ENCODE data around the gene LRP6.
"Not testable (repeated sequence)": the region's sequence is repeated elsewhere in the genome, so short reads cannot be mapped to it uniquely, and the experiment has no call there.

Gene LRP6

DNA sequence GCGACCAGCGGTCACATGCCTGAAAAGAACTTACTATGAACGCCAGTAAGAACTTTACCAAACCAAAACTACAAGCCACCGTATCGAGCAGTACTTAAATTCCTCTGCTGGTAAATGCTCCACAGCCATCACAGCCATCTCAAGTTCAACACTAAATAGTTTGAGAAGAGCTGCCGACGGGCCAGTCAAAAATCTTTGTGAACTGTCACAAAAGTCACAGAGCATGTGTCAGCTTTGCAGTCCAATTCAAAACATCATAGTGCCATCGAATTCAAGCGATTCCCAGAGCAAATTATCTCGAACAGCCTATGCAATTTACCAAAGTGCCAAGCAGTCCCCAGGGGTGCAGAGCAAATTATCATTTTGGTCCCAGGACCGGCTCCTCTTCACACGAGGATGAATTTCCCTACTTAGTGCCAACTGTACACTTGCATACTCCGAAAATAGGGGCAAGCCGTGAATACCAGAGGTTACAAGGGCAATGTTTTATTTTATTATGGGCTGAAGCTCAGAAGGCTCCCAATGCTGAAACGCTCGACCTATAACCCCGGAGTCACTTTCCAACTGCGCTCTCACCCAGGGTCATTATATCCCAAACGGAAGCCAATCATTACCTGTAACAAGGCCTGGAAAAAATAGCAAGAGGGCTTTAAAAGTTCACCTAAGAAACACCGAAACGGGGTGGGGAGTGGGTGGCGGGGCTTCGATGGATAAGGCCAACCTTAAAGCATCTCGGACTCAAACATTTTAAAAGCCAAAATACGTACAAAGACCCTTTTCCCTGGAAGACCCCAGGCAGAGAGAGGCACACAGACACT is 1.1 kb downstream of the LRP6 start:
- DNase-seq (ENCODE audit: low read depth), result no peak

DNA sequence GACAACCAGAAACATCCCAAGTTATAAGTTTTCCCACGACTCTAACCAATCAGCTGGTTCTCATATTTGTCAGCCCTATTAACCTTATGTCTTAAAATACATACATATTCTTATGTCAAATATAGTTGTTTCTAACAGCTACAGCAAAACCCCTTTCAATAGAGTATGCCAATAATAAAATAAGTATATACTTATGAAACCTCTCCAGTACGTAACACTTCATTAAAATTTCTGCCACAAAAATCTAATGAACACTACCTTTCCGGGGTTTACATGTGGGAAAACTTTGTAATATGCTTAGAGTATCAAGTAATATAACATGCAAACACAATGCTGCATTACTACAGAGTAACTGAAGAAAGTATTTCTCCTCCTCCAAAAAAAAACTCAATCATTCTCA is 1.8 kb downstream of the LRP6 start:
- no peak for DNase-seq (ENCODE audit: low read depth)

DNA sequence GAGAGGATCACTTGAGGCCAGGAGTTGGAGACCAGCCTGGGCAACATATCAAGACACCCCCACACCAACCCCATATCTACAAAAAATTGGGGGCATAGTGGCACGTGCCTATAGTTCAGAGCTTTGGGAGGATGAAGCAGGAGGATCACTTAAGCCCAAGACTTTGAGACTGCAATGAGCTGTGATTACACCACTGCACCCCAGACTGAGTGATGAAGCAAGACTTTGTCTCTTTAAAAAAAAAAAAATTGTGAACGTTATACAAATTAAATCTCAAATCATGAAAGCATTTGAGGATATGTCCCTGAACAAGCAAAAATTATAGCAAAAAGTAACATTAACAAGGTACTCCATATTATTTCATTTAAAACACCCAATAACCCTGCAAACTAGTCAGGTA is 2.9 kb downstream of the LRP6 start:
- DNase-seq (ENCODE audit: low read depth), result no peak

DNA sequence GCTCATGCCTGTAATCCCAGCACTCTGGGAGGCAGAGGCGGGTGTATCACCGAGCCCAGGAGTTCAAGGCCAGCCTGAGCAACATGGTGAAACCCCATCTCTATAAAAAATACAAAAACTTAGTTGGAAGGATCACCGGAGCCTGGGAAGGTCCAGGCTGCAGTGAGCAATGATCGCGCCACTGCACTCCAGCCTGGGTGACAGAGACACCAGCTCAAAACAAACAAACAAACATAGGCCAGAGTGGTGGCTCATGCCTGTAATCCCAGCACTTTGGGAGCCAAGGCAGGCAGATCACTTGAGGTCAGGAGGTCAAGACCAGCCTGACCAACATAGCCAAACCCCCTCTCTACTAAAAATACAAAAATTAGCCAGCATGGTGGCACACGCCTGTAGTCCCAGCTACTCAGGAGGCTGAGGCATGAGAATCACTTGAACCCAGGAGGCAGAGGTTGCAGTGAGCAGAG is 10.5 kb downstream of the LRP6 start:
- DNase-seq (ENCODE audit: low read depth), result not testable (repeated sequence)

DNA sequence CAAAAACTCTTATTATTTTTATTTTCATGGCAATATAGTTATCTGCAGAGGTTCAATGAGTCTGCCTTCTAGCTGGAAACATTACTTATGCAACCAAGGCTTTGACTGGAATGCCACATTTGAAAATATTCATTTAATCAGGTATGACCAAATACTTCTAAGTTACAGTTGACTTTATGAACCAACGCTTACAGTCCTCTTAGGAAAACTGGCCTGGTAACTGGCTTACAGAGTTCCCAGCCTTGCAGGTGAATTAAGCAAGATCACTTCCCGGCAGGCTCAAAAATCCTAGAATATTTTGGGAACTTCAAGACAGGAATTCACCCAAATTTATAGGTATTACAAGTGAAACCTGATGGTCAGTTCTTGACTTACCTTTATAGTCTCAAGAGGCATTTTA is 12.3 kb downstream of the LRP6 start:
- DNase-seq (ENCODE audit: low read depth), result no peak

DNA sequence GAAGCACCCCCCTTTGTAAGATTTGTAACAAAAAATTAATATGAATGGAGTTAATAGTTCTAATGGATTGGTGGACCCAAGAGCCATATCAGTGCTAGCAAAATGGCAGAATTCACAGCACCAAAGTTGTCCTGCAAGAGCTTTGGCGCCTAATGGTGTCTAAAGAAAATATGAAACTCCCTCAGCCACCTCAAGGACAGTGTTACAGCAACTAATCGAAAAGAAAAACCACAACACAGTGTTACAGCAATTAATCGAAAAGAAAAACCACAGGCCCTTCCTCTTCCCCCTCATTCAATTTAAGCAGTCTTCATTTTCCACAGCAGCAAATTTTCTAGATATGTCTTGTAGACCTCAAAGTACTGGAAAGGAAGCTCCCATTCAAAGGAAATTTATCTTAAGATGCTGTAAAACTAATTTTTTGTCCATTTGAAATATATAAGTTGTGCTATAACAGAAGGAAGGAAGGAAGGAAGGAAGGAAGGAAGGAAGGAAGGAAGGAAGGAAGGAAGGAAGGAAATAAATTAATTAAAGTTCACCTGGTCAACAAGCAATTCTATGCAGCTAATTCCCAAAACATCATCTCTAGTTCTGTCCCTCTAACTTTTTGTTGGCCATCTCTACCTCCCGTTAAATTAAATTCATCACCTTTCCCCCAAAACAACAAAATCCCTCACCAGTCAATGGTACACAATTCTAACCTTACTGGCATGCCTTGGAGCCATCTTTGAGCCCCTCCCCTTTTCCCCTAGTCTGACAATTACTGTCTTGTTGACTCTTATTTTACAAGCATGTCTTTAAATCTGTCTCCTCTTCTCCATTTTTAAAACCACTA is 17.4 kb downstream of the LRP6 start:
- DNase-seq (ENCODE audit: low read depth), result no peak

DNA sequence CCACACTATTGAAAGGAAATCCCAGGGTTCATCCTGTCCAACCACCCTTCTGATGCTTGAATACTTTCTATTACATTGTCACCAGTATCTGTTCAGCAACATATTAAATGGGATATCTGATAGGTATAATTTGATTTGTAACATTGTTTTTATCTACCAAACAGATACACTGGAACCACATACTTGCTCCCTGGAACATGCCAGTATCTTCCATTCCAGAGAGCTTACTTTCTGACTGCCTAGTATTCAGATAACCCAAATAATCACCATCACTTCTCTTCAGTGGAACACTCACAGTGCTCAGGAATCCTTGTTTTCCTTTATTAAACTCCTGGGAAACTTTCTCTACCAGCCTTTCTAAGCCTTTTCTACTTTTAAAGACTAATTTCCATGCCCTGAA is 19.3 kb downstream of the LRP6 start:
- DNase-seq (ENCODE audit: low read depth), result no peak

DNA sequence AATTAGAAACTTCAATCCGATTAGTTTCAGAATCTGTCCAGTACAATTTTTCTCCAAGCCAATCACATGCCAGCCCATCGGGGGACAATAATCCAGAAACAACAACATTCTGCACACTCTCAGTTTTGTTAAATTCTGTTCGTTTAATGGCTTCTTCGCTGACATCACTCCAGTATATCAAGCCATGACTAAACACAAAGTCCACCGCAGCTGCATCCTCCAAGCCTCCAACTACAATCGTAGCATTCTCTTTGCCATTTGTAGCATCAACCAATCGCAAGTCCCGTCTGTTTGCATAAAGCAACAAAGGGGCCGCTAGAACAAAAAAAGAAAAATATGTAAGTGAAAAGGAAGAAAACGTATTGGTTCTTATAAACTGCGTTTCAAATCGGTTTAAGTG is 22.5 kb downstream of the LRP6 start:
- no peak for DNase-seq (ENCODE audit: low read depth)

DNA sequence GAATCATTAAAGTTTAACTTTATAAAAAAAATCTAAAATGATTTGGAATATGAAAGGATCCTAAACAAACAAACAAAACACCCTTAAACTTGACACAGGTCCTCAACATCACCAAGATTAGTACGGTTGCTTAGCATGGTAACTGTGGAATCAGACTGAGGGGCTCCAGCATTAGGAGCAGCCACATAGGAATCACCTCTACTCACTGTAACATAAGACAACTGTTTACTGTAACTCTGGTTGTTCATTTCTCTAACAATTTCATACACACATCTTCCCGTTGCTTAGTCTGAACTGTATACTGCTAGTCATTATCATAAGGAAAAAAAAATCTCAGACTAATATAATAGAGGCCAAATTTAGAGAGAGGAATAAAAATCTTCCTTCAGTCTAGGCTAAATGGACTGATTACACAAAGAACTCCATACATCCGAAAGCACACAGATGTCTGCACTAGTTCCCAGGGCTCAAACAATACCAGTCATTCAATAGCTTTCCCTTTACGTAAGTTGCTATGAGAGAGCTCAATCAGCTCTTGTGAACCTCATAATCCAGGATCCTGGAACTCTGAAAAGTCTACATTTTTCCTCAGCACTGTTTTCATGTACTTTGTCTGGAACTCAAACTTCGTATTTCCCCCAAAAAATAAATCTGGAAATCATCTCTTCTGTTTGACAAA is 26.0 kb downstream of the LRP6 start:
- DNase-seq (ENCODE audit: low read depth), result no peak

DNA sequence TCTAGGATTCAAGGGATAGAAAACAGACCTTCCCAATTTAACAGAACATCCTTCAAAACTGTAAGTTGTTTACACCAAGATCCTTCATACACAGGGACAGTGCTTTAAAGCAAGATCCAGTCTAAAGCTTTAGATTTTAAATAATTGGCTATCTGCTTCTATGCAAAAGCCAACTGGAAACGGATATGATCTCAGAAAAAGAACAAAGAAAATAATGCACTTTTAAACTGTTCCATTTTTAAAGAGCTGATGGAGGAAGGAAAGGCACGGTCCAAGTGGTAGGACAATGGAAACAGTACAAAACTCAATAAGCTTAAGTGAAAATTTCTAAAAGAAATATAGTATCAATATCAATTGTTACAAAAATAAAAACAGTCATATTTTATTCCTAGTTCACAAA is 27.7 kb downstream of the LRP6 start:
- no peak for DNase-seq (ENCODE audit: low read depth)

DNA sequence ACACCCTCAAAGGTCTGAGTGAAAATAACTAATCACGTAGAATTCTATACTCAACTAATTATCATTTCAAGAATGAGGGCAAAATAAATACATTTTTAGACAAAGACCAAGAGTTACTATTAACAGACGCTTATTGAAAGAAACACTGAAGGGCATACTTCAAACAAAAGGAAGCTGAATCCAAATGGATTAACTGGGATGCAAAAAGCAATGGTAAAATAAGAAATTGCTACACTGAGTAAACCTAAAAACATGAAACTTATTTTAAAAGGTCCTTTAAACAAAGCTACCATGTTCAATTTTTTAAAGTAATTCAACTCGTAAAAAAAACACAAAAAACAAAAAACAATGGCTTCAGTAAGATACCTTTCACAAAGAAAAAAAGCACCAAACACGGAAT is 28.2 kb downstream of the LRP6 start:
- DNase-seq (ENCODE audit: low read depth), result no peak

DNA sequence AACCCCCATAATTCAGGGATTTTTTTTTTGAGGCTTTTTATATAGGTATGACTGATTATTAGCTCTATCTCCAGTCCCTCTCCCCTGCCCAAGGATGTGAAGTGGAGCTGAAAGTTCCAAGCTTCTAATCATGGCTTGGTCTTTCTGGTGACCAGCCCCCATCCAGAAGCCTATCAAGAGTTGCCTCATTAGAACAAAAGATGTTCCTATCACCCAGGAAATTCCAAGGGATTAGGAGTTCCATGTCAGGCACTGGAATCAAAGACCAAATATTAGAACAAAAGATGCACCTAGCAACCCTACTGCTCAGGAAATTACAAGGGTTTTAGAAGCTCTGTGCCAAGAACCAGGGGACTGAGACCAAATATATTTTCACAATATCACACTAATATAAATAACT is 29.9 kb downstream of the LRP6 start:
- DNase-seq (ENCODE audit: low read depth), result no peak

DNA sequence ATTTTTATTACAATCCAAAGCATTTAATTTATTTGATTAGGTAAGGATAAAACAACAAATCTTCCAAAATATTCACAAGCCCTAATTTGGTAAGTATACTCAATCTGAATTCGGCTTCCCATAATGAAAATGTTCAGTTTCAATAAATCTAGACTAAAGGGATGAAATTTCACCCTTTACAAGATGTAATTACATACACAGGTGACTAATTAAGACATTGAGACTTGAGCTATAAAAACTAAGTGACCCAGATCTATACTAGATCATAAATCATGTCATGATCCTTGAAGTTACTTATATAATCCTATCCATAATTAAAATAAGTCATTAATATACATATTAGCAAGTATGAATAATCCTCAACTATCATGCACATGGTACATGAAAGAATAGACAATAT is 36.6 kb downstream of the LRP6 start:
- no peak for DNase-seq (ENCODE audit: low read depth)

DNA sequence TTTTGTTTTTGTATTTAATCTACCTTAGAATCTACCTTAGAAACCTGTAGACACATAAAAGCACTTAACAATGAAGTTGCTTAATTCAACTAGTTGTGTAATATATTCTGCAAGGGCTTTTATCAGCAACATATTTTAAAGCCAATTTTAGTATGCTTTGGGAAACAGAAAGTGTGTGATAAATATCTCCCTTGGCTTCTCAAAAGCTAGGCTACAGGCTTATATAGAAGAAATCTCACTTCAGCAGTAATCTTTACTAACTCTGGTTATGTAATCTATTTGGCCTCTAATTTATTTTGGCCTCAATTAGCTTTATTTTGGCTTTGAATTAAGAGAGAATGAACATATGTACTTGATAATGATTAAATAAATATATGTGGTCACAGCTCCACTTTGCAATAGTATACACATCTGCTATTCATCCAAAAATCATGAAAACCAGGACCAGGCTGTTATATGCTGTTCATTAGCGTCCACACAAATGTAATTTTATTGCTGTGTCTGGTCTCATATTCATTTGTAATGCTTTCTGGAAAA is 37.2 kb downstream of the LRP6 start:
- DNase-seq (ENCODE audit: low read depth), result no peak

DNA sequence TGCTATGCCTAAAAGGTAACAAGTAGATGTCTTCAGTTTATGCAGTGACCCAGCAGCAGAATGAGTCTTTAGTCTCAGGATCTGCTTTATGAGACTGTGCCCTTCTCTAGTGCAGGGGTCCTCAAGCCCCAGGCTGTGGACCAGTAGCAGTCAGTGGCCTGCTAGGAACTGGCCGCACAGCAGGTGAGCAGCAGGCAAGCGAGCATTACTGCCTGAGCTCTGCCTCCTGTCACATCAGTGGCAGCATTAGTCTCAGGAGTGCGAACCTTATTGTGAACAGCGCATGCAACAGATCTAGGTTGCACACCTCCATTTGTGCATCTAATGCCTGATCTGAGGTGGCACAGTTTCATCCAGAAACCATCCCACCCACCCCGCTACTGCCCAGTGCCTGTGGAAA is 38.4 kb downstream of the LRP6 start:
- no peak for DNase-seq (ENCODE audit: low read depth)

DNA sequence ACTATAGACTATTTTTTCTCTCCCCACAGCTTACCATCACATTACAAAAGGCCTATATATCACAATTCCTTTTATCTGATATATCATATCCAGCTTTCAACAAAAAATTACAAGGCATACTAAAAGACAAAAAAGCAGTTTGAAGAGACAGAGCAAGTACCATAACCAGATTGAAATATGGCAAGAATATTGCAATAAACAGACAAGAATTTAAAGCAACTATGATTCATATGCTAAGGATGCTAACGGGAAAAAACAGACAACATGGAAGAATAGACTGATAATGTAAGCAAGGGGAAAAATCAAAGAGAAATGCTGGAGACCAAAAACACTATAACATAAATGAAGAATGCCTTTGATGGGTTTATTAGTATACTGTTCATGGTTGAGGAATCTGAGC is 40.7 kb downstream of the LRP6 start:
- DNase-seq (ENCODE audit: low read depth), result no peak

DNA sequence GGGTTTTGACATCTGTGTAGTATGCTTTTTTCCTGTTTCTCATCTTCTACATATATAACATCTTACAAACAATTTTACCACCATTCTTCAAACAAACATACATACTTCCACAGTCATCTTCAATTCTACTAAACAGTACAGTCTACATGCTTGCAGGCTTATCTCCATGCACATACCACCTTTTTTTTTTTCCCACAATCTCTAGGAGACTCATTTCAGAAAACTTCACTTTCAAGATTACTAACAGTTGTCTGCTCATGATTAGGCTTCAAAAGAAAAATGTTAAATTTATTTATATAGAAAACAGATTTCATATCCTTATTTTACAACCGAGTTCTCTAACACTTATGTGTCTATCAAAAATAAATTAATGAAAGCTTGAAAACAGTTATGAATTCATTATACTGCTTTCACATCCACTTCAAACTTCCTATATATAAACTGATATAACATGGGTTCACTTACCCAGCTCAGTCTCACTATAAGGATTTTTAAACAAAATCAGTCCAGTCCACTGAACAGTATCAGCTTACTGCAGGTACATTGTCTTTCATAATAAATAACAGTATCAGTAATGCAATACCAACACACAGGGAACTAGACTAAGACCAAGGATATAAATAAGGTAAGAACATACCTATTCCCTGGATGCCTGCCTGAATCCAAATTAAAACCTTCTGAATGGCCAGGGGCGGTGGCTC is 42.5 kb downstream of the LRP6 start:
- no peak for DNase-seq (ENCODE audit: low read depth)

DNA sequence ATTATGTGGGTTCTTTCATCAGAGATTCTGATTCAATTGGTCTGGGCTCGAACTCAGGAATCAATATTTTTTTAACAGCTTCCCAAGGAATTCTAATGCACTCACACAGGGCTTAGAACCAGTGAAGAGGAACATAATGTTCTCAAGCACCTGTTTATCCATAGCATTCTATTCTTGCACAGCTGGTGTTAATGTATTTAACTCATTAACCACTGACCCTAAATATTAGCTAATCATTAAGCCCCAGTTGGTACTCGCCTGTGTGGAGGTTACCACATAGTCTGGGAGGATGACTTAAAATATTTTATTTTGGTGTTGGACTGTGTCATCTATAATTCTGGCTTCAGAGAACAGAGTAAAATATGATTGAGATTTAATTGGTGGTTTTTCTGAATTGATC is 45.3 kb downstream of the LRP6 start:
- no peak for DNase-seq (ENCODE audit: low read depth)

DNA sequence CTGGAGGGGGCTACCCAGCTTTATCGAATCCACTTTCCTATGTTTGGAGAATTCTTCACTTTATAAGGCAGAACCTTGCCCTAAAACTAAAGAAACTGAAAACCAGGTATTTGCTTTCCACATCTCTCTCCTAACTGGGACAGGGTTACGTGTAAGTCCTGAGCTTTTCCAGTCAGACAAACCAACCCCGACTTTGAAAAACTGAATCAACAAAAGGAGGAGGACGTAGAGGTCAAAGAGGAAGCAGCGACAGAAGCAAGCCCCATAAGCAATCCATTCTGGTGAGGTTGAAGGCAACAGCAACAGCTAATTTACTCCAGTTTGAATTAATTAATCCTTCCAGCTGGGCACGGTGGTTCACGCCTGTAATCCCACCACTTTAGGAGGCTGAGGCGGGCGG is 47.2 kb downstream of the LRP6 start:
- DNase-seq (ENCODE audit: low read depth), result no peak

DNA sequence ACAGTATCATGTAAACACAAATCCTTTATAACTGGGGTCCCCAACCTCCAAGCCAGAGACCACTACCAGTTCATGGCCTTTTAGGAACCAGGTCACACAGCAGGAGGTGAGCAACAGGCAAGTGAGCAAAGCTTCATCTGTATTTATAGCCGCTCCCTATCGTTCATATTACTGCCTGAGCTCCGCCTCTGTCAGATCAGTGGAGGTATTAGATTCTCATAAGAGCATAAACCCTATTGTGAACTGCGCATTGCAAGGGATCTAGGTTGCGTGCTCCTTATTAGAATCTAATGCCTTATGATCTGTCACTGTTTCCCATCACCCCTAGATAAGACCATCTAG is 49.9 kb downstream of the LRP6 start:
- DNase-seq (ENCODE audit: low read depth), result no peak

DNA sequence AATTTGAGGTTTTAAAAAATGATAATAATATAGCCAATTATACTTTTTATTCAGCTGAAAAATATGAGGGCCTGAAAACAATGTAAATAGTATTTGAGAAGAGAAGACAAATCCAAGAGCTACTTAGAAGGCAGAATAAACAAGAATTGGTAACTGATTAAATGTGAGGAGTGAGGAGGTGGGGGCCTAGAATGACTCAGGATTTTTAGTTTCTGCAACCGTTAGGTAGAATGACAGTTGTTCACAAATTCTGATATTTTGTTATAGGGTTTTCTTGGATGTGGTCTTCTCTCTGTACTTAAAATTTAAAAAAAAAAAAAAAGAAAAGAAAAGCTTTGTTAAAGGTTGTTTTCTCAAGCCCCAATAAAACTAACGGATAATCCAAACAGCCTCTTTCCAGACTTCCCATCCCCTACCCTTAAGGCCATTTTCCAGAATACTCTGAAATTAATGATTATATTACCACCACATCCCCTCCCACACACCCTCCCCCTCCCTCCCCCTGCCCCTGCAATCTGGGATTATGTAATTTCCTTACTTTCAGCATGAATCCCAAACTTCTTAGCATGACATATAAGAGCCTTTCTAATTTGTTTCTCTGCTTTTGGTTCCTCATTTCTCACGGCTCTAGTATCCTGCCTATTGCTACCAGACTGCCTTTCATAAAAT is 50.4 kb downstream of the LRP6 start:
- DNase-seq (ENCODE audit: low read depth), result no peak
